Epithelial cell of proximal tubule (primary cell): ENCODE measurements around the gene ADGRA1. TPM values are rescaled to one million over a fixed set of nuclear protein-coding genes. Genes with fewer than 3 reads are reported as not detected.

ENCODE experiments used
- DNase-seq: peaks from one replicate; pipeline ENCODE4 v3.0.0-alpha.2; 2011; ENCODE audit warnings: low read depth
- H3K4me3 ChIP-seq: 2 replicates; pipeline ENCODE4 v1.5.1; 2011; ENCODE audit warnings: low read depth, mild to moderate bottlenecking, low read length
- total RNA-seq: library from RNA; depleted of rRNA; stranded (reverse); fragments of >200 nt; gene quantifications from 2 replicates; pipeline ENCODE4 v1.2.3, GENCODE V29; 2015
- TF ChIP-seq, protein P1 (sequence below): conservative IDR thresholded peaks from 2 replicates; pipeline ENCODE4 v1.5.1; 2012; ENCODE audit warnings: low read depth, mild to moderate bottlenecking, low read length

The ADGRA1 gene
- total RNA-seq, 1 donor from 2014 or later = not detected

DNA sequence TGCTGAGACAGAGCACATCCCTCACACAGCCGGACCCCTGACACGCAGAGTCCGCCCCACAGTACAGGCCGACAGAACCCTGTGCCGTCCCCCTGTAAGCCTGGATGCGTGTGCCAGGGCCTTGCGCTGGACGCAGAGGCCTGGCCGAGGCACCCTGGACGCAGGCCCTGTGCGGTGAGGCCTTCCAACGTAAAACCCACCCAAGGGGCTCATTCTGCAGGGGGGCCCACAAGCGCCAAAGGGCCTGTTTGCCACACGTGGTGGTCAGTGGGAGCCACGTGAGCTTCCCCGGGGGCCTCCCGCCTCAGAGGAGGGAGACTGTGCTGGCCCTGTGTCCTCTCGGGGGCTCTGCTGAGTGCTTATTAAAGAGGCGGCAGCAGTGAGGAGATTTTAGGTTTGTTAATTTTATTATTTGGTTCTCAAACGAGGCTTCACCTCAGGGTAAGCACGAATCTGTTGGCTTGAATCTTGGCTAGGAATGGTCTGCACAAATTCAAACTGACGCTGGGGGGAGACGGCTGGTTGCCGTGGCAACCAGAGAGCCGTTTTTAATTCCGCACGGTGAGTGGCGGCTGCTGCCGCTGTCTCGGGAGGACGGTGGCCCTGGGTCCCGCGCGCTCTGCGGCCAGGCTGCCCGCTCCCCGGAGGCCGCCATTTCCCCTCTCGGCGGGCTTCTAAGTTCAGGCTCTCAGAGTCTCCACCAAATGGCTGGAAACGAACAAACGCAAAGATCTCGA lies 4.9 kb upstream of the ADGRA1 start:
- TF ChIP-seq, protein P1, sequence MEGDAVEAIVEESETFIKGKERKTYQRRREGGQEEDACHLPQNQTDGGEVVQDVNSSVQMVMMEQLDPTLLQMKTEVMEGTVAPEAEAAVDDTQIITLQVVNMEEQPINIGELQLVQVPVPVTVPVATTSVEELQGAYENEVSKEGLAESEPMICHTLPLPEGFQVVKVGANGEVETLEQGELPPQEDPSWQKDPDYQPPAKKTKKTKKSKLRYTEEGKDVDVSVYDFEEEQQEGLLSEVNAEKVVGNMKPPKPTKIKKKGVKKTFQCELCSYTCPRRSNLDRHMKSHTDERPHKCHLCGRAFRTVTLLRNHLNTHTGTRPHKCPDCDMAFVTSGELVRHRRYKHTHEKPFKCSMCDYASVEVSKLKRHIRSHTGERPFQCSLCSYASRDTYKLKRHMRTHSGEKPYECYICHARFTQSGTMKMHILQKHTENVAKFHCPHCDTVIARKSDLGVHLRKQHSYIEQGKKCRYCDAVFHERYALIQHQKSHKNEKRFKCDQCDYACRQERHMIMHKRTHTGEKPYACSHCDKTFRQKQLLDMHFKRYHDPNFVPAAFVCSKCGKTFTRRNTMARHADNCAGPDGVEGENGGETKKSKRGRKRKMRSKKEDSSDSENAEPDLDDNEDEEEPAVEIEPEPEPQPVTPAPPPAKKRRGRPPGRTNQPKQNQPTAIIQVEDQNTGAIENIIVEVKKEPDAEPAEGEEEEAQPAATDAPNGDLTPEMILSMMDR = no peak
- DNase-seq = no peak

DNA sequence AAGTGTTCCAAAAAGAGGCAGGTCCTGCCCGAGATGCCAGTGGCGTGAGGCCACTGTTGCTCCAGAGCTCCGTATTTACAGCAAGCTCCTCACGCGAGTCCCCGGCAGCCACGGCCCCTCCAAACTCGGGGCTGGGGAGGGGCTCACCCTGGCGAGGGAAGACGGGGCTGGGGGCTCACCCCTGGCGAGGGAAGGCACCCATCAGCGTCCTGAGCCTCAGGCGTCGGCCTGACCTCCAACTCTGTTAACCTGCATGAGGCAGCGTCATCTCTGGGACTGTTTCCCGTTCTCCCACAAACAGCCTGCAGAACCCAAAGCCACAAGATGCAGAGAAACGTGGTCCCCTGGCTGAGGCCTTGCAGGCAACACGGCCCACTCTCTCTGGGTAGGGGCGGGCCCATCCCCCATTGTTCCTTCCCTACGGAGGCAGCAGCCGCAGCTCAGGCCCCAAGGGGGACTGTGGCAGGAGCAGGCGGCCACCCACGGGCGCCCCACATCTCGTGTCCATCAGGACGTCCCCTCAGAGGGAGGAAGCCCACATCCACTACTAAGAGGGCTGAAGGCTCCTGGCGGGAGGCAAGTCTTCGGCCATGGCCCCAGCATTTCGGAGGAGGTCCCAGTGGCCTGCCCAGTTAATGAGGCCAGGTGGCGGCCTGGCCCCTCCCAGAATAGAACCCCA lies 4.2 kb upstream of the ADGRA1 start:
- no peak for DNase-seq
- TF ChIP-seq, protein P1 = no peak
- H3K4me3 ChIP-seq = no peak overlapping the region

More for the DNA sequence above, 4.9 kb upstream of the ADGRA1 start:
- H3K4me3 ChIP-seq = no peak overlapping the region

DNA sequence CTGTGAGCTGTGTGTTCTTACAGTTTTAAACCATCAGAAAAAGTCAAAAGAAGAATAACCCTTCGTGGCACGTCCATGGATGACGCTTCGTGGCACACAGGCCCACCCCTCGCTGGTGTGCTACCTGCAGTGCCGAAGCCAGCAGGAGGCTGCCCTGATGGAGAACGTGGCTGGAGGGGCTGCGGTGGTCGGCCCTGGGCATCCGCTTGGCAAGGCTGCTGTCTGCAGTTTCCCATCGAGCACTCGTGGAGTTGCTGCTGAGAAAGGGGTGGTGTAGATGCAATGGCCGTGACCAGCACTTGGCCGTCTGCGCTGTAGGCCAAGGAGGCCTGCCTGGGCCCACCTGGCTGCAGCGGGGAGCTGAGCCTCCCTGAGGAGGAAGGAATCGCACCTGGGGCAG lies 3.2 kb upstream of the ADGRA1 start:
- TF ChIP-seq, protein P1 = no peak
- no peak overlapping the region for H3K4me3 ChIP-seq
- no peak for DNase-seq

DNA sequence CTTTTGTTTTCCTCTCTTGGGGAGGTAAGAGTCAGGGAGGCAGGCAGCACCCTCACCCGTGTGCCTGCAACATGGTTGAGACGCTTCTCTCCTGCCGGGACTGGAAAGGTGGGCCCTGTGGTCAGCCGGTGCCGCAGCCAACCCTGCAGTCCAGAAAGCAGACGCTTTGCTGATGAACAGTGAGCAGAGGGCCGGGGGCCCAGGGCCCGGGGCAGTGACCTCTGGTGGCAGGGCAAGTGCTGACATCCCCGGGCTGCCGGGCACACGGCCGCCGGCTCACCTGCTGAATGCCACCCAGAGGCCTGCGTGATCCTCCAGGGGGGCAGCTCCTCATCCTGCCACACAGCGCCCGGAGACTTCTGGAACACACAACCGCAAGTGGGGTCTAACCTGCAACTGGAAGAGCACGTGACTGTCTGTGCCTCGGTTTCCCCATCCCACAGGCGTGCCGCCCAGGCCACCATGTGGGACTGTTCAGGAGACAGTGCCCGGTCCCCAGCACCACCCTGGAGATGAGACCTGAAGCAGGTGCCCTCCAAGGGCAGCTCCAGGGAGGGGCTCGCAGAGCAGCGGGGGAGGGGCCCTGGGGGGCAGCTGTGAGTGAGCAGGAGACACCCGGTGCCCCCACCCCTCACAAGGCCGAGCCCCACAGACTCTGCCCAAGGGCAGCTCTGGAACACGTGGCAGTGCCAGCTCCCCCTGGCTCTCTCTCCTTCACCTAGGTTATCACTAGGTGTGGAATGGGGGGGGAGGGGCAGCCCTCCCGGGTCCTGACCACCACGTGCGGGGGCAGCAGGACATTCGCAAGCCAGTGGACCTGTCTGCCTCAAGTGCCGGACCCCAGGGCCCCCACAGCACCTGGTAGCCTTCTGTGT lies 2.2 kb upstream of the ADGRA1 start:
- TF ChIP-seq, protein P1 = no peak
- DNase-seq = no peak
- no peak overlapping the region for H3K4me3 ChIP-seq

DNA sequence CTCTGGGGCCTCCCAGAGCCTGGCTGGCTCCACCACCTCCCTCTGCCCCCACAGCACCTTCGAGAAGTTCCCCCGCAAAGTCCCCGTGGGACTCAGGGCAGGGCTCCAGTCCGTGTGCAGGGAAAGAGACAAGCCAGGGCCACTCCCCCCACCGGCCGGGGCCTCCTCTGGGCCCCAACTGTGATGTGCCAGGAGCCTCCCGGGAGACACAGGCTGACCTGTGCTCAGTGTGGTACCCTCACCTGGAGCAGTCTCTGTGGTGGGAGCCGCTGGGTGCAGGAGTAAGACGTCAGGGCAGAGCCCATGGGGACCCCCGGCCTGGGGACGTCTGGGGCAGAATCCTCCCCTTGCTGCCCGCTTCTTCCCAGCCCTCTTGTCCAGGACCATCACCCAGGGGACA lies 1.5 kb upstream of the ADGRA1 start:
- TF ChIP-seq, protein P1 = no peak
- DNase-seq = no peak
- H3K4me3 ChIP-seq = no peak overlapping the region

DNA sequence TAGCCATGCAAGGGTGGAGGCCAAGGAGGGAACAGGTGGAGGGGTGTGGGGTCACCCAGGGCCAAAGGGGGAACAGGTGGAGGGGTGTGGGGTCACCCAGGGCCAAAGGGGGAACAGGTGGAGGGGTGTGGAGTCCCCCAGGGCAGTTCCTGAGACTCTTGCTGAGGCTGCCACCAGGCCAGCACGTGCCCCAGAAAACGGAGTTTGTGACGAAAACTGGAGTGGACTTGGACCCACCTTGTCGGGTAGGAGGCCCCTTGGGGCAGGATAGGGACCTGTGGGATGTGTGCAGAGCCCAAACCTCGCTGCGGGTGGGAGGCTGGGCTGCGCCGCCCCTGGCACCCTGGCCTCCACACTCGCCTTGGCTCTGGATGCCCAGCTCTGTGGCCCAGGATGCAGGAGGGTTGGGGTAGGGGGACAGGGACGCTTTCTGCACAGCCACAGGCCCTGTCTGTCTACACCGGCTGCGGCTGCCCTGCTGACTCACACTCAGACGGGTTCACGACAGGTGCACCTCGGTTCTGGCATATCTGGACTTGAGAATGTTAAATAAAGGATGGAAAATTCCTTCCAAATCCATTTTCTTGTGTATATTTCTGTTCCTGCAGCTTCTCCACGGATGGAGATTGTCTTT lies 562 bp upstream of the ADGRA1 start:
- H3K4me3 ChIP-seq = no peak overlapping the region
- TF ChIP-seq, protein P1 = no peak
- DNase-seq = no peak
